Choroid plexus epithelial cell (primary cell): Measurements from ENCODE around the gene H2AZ2.
"Not testable (repeated sequence)": the region's sequence is repeated elsewhere in the genome, so short reads cannot be mapped to it uniquely, and the experiment has no call there.

ENCODE experiments used
- DNase-seq: peaks from one replicate; pipeline ENCODE4 v3.0.0-alpha.2; 2010; ENCODE audit warnings: low read depth
- H3K4me3 ChIP-seq: 2 replicates; pipeline ENCODE4 v1.5.1; 2011; ENCODE audit warnings: low read depth, mild to moderate bottlenecking, control low read depth, low read length, moderate library complexity
- CTCF ChIP-seq: conservative IDR thresholded peaks from 2 replicates; pipeline ENCODE4 v1.5.1; 2011; ENCODE audit warnings: low read depth, mild to moderate bottlenecking, control low read depth, inconsistent platforms, low read length, moderate library complexity

H2AZ2 gene

GRCh38 chr7:44805950-44806349 is 41.9 kb downstream of the H2AZ2 start:
- H3K4me3 ChIP-seq: no peak overlapping the region
- DNase-seq: no peak
- TF ChIP-seq CTCF: no peak

GRCh38 chr7:44803828-44804519 is 43.9 kb downstream of the H2AZ2 start:
- H3K4me3 ChIP-seq, DNase-seq: not testable (repeated sequence)

- DNase-seq: no peak
- no peak for TF ChIP-seq CTCF
- H3K4me3 ChIP-seq: no peak overlapping the region
Measured at GRCh38 chr7:44802418-44803025, 45.4 kb downstream of the H2AZ2 start.

GRCh38 chr7:44801890-44802289 is 46.0 kb downstream of the H2AZ2 start:
- DNase-seq: peak; percentile 48
- TF ChIP-seq CTCF: no peak

GRCh38 chr7:44799939-44800338 is 47.9 kb downstream of the H2AZ2 start:
- no peak overlapping the region for H3K4me3 ChIP-seq
- no peak for TF ChIP-seq CTCF
- no peak for DNase-seq

More at GRCh38 chr7:44801890-44802289, 46.0 kb downstream of the H2AZ2 start:
- H3K4me3 ChIP-seq: no peak overlapping the region

- no peak for TF ChIP-seq CTCF
- peak overlapping the region; percentile 94 for H3K4me3 ChIP-seq
- DNase-seq: peak; percentile 24
Measured at GRCh38 chr7:44798649-44799305, 49.1 kb downstream of the H2AZ2 start.

- TF ChIP-seq CTCF: peak; percentile 58
- H3K4me3 ChIP-seq: peak overlapping the region; percentile 94
- DNase-seq: peak; percentile 85
Measured at GRCh38 chr7:44797329-44798258, 50.3 kb downstream of the H2AZ2 start.
